Measurements from ENCODE around the gene TMEM150A. TPM values are rescaled to one million over a fixed set of nuclear protein-coding genes. Genes with fewer than 3 reads are reported as not detected.

TMEM150A gene
- polyA plus RNA-seq, 2 of the 4 experiments (the other 2 are of a cell fraction), result 8.5 to 10.9 TPM

DNA sequence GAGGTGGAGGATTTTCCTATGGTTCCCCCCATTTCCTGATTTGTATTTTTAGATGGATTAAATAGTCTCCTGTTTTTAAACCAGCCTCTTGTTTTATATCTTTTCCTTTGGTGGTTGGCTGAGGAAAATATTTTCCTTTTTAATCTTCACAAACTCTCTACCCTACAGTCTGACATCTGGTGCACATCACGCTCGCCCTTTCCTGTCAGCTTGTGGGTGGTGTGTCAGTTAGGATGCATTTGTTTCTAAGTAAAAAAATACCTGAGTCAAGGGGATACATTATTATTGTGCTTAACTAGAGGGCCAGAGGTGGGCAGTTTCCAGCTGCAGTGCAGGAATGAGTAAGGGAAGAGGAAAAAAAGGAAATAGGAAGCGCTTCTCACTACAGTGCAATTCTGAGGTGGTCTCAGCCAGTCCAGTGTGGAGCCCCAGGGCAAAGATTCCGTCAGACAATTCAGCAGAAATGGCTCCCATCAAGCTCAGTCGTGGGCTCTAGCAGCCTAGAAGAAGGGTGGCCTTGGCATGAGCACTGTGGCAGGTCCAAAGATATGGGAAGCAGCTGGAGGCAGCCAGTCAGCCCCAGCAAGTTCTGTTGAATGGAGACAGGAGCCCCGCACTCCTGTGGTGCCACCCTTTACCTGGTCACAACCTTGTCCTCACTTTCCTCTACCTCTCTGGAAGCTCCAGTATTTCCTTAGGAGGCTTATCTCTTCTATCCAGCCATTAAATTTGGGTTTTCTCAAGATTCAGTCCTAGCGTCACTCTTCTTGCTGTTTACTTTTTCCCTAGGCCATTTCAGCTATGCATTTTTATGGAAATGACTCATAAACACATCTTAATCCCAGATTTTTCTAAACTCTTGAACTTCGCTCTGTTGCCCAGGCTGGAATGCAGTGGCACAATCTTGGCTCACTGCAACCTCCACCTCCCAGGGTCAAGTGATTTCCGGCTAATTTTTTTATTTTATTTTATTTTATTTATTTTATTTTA is 47.0 kb upstream of the TMEM150A start (continued):
- TF ChIP-seq SMC3 (IDR thresholded peaks at IDR 0.05), result peak; percentile 23; the same call in 2 of the 3 replicates
- TF ChIP-seq ZSCAN20 (CRISPR knock-in tag; IDR thresholded peaks at IDR 0.05), result no peak
- TF ChIP-seq, protein P1, sequence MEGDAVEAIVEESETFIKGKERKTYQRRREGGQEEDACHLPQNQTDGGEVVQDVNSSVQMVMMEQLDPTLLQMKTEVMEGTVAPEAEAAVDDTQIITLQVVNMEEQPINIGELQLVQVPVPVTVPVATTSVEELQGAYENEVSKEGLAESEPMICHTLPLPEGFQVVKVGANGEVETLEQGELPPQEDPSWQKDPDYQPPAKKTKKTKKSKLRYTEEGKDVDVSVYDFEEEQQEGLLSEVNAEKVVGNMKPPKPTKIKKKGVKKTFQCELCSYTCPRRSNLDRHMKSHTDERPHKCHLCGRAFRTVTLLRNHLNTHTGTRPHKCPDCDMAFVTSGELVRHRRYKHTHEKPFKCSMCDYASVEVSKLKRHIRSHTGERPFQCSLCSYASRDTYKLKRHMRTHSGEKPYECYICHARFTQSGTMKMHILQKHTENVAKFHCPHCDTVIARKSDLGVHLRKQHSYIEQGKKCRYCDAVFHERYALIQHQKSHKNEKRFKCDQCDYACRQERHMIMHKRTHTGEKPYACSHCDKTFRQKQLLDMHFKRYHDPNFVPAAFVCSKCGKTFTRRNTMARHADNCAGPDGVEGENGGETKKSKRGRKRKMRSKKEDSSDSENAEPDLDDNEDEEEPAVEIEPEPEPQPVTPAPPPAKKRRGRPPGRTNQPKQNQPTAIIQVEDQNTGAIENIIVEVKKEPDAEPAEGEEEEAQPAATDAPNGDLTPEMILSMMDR (IDR thresholded peaks at IDR 0.05), result no peak
- no peak for TF ChIP-seq NFE2L2 (conservative IDR thresholded peaks at IDR 0.05; ENCODE audit: low read length)
- no peak for TF ChIP-seq KDM1A (IDR thresholded peaks at IDR 0.05; ENCODE audit: low read depth)
- TF ChIP-seq PHF8 (IDR thresholded peaks at IDR 0.05; ENCODE audit: borderline replicate concordance, low read depth), result no peak
- peak; percentile 34; the same call in 1 of the 2 replicates for TF ChIP-seq FOXS1 (CRISPR knock-in tag; IDR thresholded peaks at IDR 0.05)
- no peak for TF ChIP-seq POLR2A (IDR thresholded peaks at IDR 0.05; ENCODE audit: low read length)
- TF ChIP-seq, protein P2, sequence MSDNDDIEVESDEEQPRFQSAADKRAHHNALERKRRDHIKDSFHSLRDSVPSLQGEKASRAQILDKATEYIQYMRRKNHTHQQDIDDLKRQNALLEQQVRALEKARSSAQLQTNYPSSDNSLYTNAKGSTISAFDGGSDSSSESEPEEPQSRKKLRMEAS (IDR thresholded peaks at IDR 0.05), result peak; percentile 62
- TF ChIP-seq EHF (CRISPR knock-in tag; IDR thresholded peaks at IDR 0.05), result no peak
- TF ChIP-seq KDM5A (IDR thresholded peaks at IDR 0.05), result no peak
- no peak for TF ChIP-seq NR3C1 (IDR thresholded peaks at IDR 0.05)
- peak; percentile 72 to 81; a peak in 2 of 5 replicates for TF ChIP-seq EP300 (IDR thresholded peaks at IDR 0.05)
- no peak for TF ChIP-seq MAFK (IDR thresholded peaks at IDR 0.05; ENCODE audit: partially characterized antibody)
- no peak for TF ChIP-seq EHMT2 (IDR thresholded peaks at IDR 0.05; ENCODE audit: low read depth)
- no peak for TF ChIP-seq ZFP36 (IDR thresholded peaks at IDR 0.05; ENCODE audit: borderline replicate concordance, partially characterized antibody)
- TF ChIP-seq CHD2 (IDR thresholded peaks at IDR 0.05; ENCODE audit: low read length, partially characterized antibody), result no peak
- TF ChIP-seq FOSB (CRISPR knock-in tag; IDR thresholded peaks at IDR 0.05), result no peak
- TF ChIP-seq MAZ (IDR thresholded peaks at IDR 0.05; ENCODE audit: borderline replicate concordance, low read depth, low read length), result no peak
- TF ChIP-seq, protein P3, sequence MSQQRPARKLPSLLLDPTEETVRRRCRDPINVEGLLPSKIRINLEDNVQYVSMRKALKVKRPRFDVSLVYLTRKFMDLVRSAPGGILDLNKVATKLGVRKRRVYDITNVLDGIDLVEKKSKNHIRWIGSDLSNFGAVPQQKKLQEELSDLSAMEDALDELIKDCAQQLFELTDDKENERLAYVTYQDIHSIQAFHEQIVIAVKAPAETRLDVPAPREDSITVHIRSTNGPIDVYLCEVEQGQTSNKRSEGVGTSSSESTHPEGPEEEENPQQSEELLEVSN (IDR thresholded peaks at IDR 0.05; ENCODE audit: borderline replicate concordance, low read depth), result no peak
- TF ChIP-seq RNF2 (IDR thresholded peaks at IDR 0.05; ENCODE audit: borderline replicate concordance, low read depth), result no peak
- no peak for TF ChIP-seq RFX5 (IDR thresholded peaks at IDR 0.05)
- TF ChIP-seq, protein P4, sequence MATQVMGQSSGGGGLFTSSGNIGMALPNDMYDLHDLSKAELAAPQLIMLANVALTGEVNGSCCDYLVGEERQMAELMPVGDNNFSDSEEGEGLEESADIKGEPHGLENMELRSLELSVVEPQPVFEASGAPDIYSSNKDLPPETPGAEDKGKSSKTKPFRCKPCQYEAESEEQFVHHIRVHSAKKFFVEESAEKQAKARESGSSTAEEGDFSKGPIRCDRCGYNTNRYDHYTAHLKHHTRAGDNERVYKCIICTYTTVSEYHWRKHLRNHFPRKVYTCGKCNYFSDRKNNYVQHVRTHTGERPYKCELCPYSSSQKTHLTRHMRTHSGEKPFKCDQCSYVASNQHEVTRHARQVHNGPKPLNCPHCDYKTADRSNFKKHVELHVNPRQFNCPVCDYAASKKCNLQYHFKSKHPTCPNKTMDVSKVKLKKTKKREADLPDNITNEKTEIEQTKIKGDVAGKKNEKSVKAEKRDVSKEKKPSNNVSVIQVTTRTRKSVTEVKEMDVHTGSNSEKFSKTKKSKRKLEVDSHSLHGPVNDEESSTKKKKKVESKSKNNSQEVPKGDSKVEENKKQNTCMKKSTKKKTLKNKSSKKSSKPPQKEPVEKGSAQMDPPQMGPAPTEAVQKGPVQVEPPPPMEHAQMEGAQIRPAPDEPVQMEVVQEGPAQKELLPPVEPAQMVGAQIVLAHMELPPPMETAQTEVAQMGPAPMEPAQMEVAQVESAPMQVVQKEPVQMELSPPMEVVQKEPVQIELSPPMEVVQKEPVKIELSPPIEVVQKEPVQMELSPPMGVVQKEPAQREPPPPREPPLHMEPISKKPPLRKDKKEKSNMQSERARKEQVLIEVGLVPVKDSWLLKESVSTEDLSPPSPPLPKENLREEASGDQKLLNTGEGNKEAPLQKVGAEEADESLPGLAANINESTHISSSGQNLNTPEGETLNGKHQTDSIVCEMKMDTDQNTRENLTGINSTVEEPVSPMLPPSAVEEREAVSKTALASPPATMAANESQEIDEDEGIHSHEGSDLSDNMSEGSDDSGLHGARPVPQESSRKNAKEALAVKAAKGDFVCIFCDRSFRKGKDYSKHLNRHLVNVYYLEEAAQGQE (IDR thresholded peaks at IDR 0.05), result no peak
- no peak for TF ChIP-seq ZNF302 (CRISPR knock-in tag; IDR thresholded peaks at IDR 0.05)
